Body of pancreas (tissue), 4 donors: ENCODE data around the gene RAB1B. TPM values are rescaled to one million over a fixed set of nuclear protein-coding genes. Genes with fewer than 3 reads are reported as not detected.

Experiments used
- ATAC-seq: fragments of 150-250 bp; one replicate; pipeline ENCODE4 v1.9.1; 2016
- DNase-seq, 4 donors: peaks; one replicate each; pipeline ENCODE4 v3.0.0-alpha.2; 2019
- H3K27ac ChIP-seq, 4 donors: fragments of 200-600 bp; sonication (generic); 1 replicate in 3 of 4; 2 replicates in 1 of 4; pipeline versions ENCODE4 v1.5.1 to v1.6.1; 2016 to 2019; ENCODE audit warnings: mild to moderate bottlenecking in 1 of 4, mixed read lengths in 1 of 4, moderate library complexity in 1 of 4
- H3K27me3 ChIP-seq, 2 donors: fragments of 200-600 bp; sonication (generic); one replicate each; pipeline ENCODE4 v1.6.0; 2016; ENCODE audit warnings: mild to moderate bottlenecking in 1 of 2
- H3K36me3 ChIP-seq, 2 donors: fragments of 200-600 bp; sonication (generic); replicated peaks in 1 of 2; 2 replicates each; pipeline ENCODE4 v1.5.1; 2016; ENCODE audit warnings: low read depth in 2 of 2; ENCODE audit not compliant: insufficient read depth in 1 of 2
- H3K4me1 ChIP-seq: fragments of 200-600 bp; sonication (generic); one replicate; pipeline ENCODE4 v1.6.0; 2016
- H3K4me3 ChIP-seq, 2 donors: fragments of 200-600 bp; sonication (generic); 1 replicate in 1 of 2; 2 replicates in 1 of 2; pipeline ENCODE4 v1.5.1; 2016 to 2019
- H3K9me3 ChIP-seq, 3 donors: fragments of 200-600 bp; sonication (generic); 1 replicate in 2 of 3; 2 replicates in 1 of 3; pipeline ENCODE4 v1.5.1; 2016
- POLR2A ChIP-seq, 3 donors: fragments of 450-650 bp; IDR thresholded peaks; one replicate each; pipeline ENCODE4 v1.6.1; 2016; ENCODE audit warnings: antibody characterized with exemption in 3 of 3, mild to moderate bottlenecking in 2 of 3
- WGBS, 2 donors: methylation state at CpG; one replicate each; pipeline ENCODE4 v1.1.5; 2017; 5-methylcytosine and 5-hydroxymethylcytosine counted together
- intact Hi-C: fragments of 100-400 bp; cut with DNase I; formaldehyde crosslinking; loops from one replicate; pipeline ENCODE4 v1.15.1; 2023
- total RNA-seq, 2 donors: library from RNA; depleted of rRNA; stranded (reverse); fragments of >200 nt; gene quantifications; one replicate each; pipeline ENCODE4 v1.1.0, GENCODE V29; 2016
- TF ChIP-seq, protein P1 (sequence below), 7 experiments: fragments of 450-650 bp in 4 of 7; fragments of 200-600 bp in 3 of 7; sonication (generic) in 3 of 7; IDR thresholded peaks; one replicate each; pipeline ENCODE4 v1.5.1; 2016 to 2019; ENCODE audit warnings: antibody characterized with exemption in 7 of 7

RAB1B gene
- total RNA-seq, 2 donors from 2014 or later, result 67.7 to 74.5 TPM

DNA sequence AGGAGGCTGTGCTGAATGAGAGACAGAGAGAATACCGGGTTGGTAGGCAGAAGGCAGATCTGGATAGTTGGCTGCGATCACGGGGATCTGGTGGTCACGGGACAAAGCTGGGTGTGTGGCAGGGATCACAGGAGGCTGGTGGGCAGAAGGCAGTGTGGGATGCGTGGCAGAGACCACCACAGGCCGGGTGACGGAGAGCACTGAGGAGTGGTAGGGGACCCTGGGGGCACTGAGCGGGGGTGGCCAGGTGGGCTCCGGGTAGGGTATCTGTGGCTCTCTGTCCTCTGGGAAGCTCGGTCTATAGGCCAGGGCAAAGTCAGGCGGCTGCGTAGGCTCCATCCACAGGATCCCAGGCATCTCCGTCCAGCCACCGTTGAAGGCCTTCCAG, 47.1 kb downstream of the RAB1B start:
- DNase-seq, result no peak

DNA sequence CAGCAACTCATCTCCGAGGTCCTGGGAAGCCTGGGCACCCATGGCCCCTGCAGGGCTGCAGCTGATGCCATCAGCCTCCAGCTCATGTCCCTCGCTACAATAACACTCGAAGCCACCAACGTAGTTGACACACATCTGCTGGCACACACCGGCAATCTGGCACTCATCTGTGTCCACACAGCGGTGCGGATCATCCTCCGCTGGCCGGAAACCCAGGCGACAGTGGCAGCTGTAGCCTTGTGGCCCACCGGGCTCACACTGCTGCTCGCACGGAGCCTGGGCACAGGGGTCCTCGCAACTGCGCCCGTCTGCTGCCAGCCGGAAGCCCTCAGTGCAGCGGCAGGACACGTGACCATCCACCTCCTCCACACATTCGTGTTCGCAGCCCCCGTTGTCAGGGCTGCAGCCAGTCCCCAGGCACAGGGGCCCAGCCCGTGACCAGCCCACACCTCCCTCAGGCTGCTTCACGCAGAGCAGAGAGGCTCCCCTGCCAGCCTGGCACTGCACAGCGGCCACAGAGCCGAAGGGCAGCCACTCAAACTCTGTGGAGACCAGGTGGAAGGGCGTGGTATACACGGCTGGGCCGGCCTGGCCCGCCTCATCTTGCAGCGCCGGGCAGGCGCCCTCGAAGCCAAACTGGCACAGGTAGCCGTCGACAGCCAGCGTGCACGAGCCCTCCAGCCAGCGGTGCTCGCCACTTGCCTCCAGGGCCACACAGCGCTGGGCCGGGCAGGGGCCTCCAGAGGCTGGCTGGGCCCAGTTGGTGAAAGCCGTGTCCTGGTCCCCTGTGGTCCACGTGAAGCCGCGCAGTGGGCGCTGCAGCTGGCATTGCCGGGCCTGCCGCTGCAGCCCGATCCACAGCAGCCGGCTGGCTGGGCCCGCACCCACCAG, 47.7 kb downstream of the RAB1B start:
- TF ChIP-seq, protein P1, sequence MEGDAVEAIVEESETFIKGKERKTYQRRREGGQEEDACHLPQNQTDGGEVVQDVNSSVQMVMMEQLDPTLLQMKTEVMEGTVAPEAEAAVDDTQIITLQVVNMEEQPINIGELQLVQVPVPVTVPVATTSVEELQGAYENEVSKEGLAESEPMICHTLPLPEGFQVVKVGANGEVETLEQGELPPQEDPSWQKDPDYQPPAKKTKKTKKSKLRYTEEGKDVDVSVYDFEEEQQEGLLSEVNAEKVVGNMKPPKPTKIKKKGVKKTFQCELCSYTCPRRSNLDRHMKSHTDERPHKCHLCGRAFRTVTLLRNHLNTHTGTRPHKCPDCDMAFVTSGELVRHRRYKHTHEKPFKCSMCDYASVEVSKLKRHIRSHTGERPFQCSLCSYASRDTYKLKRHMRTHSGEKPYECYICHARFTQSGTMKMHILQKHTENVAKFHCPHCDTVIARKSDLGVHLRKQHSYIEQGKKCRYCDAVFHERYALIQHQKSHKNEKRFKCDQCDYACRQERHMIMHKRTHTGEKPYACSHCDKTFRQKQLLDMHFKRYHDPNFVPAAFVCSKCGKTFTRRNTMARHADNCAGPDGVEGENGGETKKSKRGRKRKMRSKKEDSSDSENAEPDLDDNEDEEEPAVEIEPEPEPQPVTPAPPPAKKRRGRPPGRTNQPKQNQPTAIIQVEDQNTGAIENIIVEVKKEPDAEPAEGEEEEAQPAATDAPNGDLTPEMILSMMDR (IDR thresholded peaks at IDR 0.05), result no peak
- no peak for TF ChIP-seq POLR2A (IDR thresholded peaks at IDR 0.05)
- Histone ChIP-seq H3K27ac (peak overlapping the region in 2 of 4 donors; percentile 65 to 67), H3K9me3 (no peaks in the 10 kb centered on the region), H3K27me3 (no peaks in the 10 kb centered on the region), H3K4me3 (no peak overlapping the region), H3K36me3 (no peaks in the 10 kb centered on the region), H3K4me1 (peaks cover 21% of the 10 kb centered on the region)
- ATAC-seq (no peak), DNase-seq (no peak)
- WGBS, 2 donors, result 67 to 88% methylated on average over 10 to 38 of the region's 52 CpGs
- intact Hi-C loops, result no loop called here

More for the DNA sequence above, 47.1 kb downstream of the RAB1B start:
- intact Hi-C loops, result no loop called here
- WGBS, 2 donors, result 85 to 87% methylated on average over 12 to 14 of the region's 14 CpGs
- TF ChIP-seq, protein P1 (IDR thresholded peaks at IDR 0.05), result no peak
- no peak for TF ChIP-seq POLR2A (IDR thresholded peaks at IDR 0.05)
- H3K4me1 ChIP-seq, result peaks cover 21% of the 10 kb centered on the region
- H3K36me3 ChIP-seq, result no peaks in the 10 kb centered on the region
- no peaks in the 10 kb centered on the region for H3K27me3 ChIP-seq
- H3K9me3 ChIP-seq, result no peaks in the 10 kb centered on the region
- H3K27ac ChIP-seq, result peak overlapping the region in 1 of 4 donors; percentile 67
- no peak overlapping the region for H3K4me3 ChIP-seq
- no peak for ATAC-seq

DNA sequence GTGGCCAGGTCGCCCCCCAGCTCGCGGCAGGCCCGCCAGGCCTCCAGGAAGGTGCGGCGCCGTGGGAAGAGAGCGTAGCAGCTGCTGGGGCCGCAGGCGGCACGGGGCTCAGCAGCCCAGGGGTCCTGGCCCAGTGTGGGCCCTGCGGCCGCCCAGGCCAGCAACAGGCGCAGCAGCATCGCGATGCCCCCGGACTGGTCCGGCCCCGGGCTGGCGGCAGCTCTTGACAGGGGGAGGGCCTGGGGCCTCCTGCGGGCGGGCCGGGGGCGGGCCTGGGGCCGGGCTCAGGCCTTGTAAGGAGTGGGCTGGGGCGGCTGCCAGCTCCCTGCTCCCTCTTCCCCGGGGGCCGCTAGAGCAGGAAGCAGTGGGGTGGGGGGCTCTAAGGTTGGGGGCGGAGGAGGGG, 48.4 kb downstream of the RAB1B start, which contains the start of gene CD248:
TSS of gene CD248 (minus strand) at position 196 of the 403 bp plus-strand sequence. CDS start at position 179, 17 bp downstream.
- H3K27me3 ChIP-seq, result no peaks in the 10 kb centered on the region
- no peak within 1 kb of the TSS for H3K4me3 ChIP-seq
- peaks cover 18% of the 10 kb centered on the region for H3K4me1 ChIP-seq
- H3K9me3 ChIP-seq, result no peaks in the 10 kb centered on the region
- WGBS, 2 donors, result 49% methylated on average over 13 of the region's 29 CpGs; no CpG with 5 or more reads in 1 of the 2 donors
- peak in 1 of 4 donors; percentile 40 for DNase-seq
- peak within 1 kb of the TSS in 3 of 4 donors; percentile 8 to 67 (median 65) for H3K27ac ChIP-seq
- ATAC-seq, result no peak
- intact Hi-C loops, result no loop called here
- H3K36me3 ChIP-seq, result no peaks in the 10 kb centered on the region
- TF ChIP-seq, protein P1 (IDR thresholded peaks at IDR 0.05), result no peak
- no peak for TF ChIP-seq POLR2A (IDR thresholded peaks at IDR 0.05)

GRCh38 chr11:66317322-66317722, 48.9 kb downstream of the RAB1B start:
- WGBS, 2 donors, result 40 to 48% methylated on average over 4 to 14 of the region's 14 CpGs
- intact Hi-C loops, result no loop called here
- Histone ChIP-seq H3K36me3 (no peaks in the 10 kb centered on the region), H3K9me3 (no peaks in the 10 kb centered on the region), H3K4me3 (no peak overlapping the region), H3K27me3 (no peaks in the 10 kb centered on the region), H3K27ac (peak overlapping the region in 3 of 4 donors; percentile 8 to 67 (median 65)), H3K4me1 (peaks cover 13% of the 10 kb centered on the region)
- DNase-seq, result no peak
- no peak for TF ChIP-seq POLR2A (IDR thresholded peaks at IDR 0.05)
- TF ChIP-seq, protein P1 (IDR thresholded peaks at IDR 0.05), result no peak
- no peak for ATAC-seq
